HUES64 (cell line): Measurements from ENCODE around the gene ALDH4A1.

Experiments
- H3K27ac ChIP-seq: 2 replicates; pipeline ENCODE4 v1.7.0; 2013; ENCODE audit warnings: low read depth, low read length, inconsistent platforms
- H3K27me3 ChIP-seq: 2 replicates; pipeline ENCODE4 v1.6.1; 2013; ENCODE audit warnings: mild to moderate bottlenecking, low read length; ENCODE audit not compliant: insufficient read depth
- H3K36me3 ChIP-seq: 2 replicates; pipeline ENCODE4 v1.6.1; 2013; ENCODE audit warnings: mild to moderate bottlenecking, low read length; ENCODE audit not compliant: insufficient read depth
- H3K4me1 ChIP-seq: 2 replicates; pipeline ENCODE4 v1.6.1; 2013; ENCODE audit warnings: mild to moderate bottlenecking, low read length, moderate library complexity; ENCODE audit not compliant: insufficient read depth
- H3K4me3 ChIP-seq: 2 replicates; pipeline ENCODE4 v1.5.1; 2013; ENCODE audit warnings: mild to moderate bottlenecking, low read length, moderate library complexity
- H3K9ac ChIP-seq: 2 replicates; pipeline ENCODE4 v1.6.1; 2013; ENCODE audit warnings: mild to moderate bottlenecking, low read depth, low read length
- H3K9me3 ChIP-seq: 2 replicates; pipeline ENCODE4 v1.6.1; 2013; ENCODE audit warnings: low read depth, low read length; ENCODE audit not compliant: insufficient read depth
- WGBS: fragments of 150-250, 120-280 bp; methylation state at CpG from one replicate; pipeline ENCODE4 v1.1.7; 2013; ENCODE audit warnings: missing lambda C conversion rate; 5-methylcytosine and 5-hydroxymethylcytosine counted together

Gene ALDH4A1

DNA sequence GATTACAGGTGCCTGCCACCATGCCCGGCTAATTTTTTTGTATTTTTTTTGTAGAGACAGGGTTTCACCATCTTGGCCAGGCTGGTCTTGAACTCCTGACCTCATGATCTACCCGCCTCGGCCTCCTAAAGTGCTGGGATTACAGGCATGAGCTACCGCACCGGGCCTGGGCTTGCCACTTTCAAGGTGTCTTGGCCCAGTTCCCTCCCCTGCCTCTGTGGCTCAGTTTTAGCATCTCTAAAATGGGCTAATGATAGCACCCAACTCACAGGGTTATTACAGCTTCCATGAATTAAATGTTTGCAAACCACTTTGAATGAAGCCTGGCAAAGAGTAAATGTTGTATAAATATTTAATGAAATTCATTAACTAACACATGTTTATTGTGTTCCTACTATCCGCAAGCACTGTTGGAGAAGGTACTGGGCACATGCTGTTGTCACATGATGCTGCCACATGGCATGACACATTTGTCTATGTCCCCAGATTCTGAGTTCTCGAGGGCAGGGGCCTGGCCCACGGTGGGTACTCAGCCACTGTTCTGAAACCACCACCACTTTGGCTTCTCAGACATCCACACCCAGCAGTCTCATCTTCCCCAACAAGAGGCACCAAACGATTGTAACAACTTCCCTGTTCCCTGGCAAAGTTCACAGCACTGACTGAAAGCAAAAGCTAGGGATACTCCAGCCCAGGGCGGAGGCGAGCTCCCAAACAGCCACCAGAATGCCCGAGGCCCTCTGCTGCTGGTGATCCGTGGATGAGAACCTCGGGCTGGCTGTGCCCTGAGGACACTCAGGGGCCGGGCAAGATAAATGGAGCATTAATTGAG lies 44.4 kb upstream of the ALDH4A1 start:
- H3K36me3 ChIP-seq = no peaks in the 10 kb centered on the region
- H3K27me3 ChIP-seq = no peaks in the 10 kb centered on the region
- H3K4me1 ChIP-seq = peaks cover 40% of the 10 kb centered on the region
- H3K4me3 ChIP-seq = no peak overlapping the region
- 87% methylated on average over 15 of the region's 15 CpGs for WGBS
- no peak overlapping the region for H3K9ac ChIP-seq
- H3K27ac ChIP-seq = no peak overlapping the region
- no peaks in the 10 kb centered on the region for H3K9me3 ChIP-seq

DNA sequence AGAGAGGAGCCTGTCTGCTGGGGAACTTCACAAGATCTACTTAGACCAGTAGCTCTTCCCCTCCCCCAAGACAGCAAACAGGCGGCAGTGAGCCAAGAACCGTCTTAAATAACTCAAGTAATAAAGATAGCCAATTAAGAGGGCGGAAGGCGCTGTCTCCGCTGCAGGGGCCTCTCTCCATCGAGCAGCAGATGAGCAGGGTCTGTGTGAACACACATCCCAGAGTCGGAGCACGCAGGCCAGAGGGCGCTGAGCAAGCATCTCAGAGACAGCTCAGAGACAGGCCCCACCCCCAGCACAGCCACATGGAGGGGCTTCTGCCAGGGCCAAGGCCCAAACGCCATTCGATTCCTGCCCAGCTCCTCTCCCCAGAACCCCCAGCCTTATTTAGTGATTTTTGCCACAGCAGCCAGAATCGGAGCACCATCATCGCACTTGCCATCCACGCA lies 43.1 kb upstream of the ALDH4A1 start:
- Histone ChIP-seq H3K9ac (no peak overlapping the region), H3K4me3 (no peak overlapping the region), H3K36me3 (no peaks in the 10 kb centered on the region), H3K4me1 (peaks cover 46% of the 10 kb centered on the region), H3K27me3 (no peaks in the 10 kb centered on the region), H3K27ac (no peak overlapping the region), H3K9me3 (no peaks in the 10 kb centered on the region)
- 56% methylated on average over 14 of the region's 14 CpGs for WGBS

DNA sequence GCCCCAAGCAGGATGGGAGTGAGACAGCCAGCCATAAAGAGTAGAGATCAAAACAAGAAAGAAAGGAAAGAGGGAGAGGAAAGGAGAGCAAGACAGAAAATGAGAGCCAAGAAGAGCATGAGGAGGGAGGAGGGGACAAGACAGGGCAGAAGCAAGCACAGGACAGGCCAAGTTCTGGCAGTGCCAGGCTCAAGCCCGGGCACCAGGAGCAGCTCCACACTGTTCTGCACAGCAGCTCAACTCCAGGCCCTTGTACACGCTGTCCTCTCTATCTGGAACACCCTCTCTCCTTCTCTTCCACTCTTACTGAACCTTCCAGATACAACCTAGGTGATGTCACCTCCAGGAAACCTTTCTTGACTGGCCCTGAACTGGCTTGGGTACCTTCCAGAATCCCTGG lies 42.5 kb upstream of the ALDH4A1 start:
- no peaks in the 10 kb centered on the region for H3K27me3 ChIP-seq
- H3K27ac ChIP-seq = no peak overlapping the region
- H3K36me3 ChIP-seq = no peaks in the 10 kb centered on the region
- no peak overlapping the region for H3K9ac ChIP-seq
- WGBS = 92% methylated on average over 2 of the region's 2 CpGs
- H3K4me3 ChIP-seq = no peak overlapping the region
- H3K4me1 ChIP-seq = peaks cover 39% of the 10 kb centered on the region
- H3K9me3 ChIP-seq = no peaks in the 10 kb centered on the region

DNA sequence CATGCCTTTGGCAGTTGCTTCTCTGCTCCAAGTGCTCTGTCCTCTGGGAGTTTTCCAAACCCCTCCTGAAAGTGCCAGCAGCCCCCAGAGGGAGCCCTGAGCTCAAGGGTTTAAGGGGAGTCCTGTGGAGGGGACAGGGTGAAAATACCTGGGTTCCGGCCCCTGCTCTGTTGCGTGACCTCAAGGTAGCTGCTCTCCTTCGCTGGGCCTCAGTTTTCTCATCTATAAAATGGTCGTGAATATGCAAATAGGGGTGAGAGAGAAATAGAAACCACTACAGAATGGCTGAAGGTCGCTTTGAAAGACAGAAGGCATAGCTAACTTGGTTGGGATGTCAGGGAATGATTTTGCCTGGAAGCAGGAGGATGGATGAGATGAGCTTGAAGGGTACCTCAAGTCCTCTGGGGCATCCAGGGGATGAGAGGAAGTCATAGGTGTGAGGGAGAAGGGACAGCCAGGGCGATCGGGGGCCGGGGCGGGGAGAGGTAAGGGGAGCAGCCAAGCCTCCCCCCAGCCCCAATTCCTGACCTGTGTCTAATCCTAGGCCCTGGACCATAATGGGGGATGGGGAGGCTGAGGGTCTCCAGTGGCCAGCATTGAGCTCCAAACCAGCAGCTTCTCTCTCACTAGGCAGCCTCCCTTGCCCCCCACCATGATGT lies 41.7 kb upstream of the ALDH4A1 start:
- no peak overlapping the region for H3K9ac ChIP-seq

DNA sequence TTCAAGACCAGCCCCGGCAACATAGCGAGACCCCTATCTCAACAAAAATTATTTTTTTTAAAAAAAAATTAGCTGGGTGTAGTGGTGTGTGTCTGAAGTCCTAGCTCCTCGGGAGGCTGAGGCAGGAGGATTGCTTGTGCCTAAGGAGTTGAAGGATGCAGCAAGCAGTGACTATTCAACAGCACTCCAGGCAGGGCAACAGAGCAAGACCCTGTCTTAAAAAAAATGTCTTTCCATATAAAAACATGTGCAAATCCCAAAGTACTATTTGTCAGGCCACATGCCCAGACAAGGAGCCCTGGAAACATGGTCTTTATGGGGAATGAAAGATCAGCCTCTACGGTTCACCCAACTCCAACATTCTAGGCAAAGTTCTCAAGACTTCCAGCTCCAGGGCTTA lies 40.8 kb upstream of the ALDH4A1 start:
- Histone ChIP-seq H3K4me3 (no peak overlapping the region), H3K36me3 (no peaks in the 10 kb centered on the region), H3K27me3 (no peaks in the 10 kb centered on the region), H3K4me1 (peaks cover 33% of the 10 kb centered on the region), H3K9me3 (no peaks in the 10 kb centered on the region), H3K27ac (no peak overlapping the region), H3K9ac (no peak overlapping the region)
- WGBS = 93% methylated on average over 3 of the region's 4 CpGs

More for the DNA sequence above, 41.7 kb upstream of the ALDH4A1 start:
- no peak overlapping the region for H3K4me3 ChIP-seq
- no peaks in the 10 kb centered on the region for H3K27me3 ChIP-seq
- WGBS = 87% methylated on average over 5 of the region's 9 CpGs
- peaks cover 32% of the 10 kb centered on the region for H3K4me1 ChIP-seq
- H3K9me3 ChIP-seq = no peaks in the 10 kb centered on the region
- no peak overlapping the region for H3K27ac ChIP-seq
- no peaks in the 10 kb centered on the region for H3K36me3 ChIP-seq

DNA sequence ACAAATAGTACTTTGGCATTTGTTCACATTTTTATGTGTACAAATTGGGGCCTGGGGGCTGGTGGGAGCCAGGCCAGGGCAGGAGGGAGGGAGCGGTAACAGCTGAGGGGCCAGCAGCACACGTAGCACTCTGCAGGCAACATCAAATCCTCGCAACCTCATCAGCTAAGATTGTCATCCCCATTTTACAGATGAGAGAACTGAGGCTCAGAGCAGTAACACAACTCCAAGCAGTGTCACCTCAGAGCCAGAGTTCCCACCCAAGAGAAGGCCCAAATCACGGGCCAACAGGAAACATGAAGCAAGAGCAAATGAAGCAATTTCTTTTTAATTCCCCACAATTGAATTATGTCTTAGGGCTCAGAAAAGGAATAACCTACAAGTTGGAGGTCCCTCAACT lies 40.0 kb upstream of the ALDH4A1 start:
- Histone ChIP-seq H3K27me3 (no peaks in the 10 kb centered on the region), H3K36me3 (no peaks in the 10 kb centered on the region), H3K4me3 (no peak overlapping the region), H3K9ac (no peak overlapping the region), H3K9me3 (no peaks in the 10 kb centered on the region), H3K27ac (peak overlapping the region; percentile 78; the same call in 1 of the 2 replicates), H3K4me1 (peaks cover 34% of the 10 kb centered on the region)
- 80% methylated on average over 4 of the region's 4 CpGs for WGBS

DNA sequence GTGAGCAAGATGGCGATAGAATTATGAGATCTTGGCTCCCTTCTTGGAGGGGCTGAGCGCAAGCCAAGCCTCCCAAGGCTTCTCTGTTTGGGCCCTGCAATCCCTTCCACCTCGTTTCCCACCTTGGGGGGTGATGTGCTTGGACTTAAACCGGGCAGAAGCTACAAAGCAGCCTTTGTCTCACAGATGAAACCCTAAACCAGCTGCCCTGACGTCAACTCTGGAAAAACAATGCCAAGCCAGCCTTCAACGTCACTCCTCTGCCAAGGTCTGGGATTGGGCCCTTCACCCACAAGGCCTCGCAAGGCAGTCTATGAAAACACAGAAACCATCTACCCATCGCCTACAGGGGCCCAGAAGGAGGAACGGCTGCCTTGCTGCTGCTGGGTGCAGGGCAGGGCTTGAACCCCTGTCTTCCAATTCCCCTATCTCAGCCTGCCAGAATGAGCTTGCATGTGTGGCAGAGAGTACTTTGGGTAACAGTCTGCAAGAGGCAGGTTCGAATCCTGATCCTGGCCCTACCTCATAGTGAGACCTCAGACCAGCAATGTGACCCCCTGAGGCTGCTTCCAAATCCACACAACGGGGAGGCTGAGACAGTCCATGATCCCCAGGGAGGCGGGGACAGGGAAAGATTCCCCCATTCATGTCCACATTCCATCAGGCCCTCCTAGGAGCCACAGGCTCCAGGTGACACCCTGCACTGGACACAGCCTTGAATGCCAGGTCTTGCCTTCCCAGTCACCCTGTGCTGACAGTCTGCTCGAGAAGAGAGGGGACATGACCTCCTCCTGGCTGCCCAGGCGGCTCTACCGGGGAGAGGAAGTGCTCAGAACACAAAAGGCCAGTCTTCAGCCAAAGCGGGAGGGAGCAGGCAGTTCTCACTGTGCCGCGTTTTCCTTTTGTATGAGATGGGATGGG lies 39.1 kb upstream of the ALDH4A1 start:
- H3K9ac ChIP-seq = no peak overlapping the region
- H3K36me3 ChIP-seq = no peaks in the 10 kb centered on the region
- H3K9me3 ChIP-seq = no peaks in the 10 kb centered on the region
- no peaks in the 10 kb centered on the region for H3K27me3 ChIP-seq
- no peak overlapping the region for H3K4me3 ChIP-seq
- peaks cover 34% of the 10 kb centered on the region for H3K4me1 ChIP-seq
- H3K27ac ChIP-seq = peak overlapping the region; percentile 78; the same call in 1 of the 2 replicates
- WGBS = 37% methylated on average over 18 of the region's 18 CpGs

DNA sequence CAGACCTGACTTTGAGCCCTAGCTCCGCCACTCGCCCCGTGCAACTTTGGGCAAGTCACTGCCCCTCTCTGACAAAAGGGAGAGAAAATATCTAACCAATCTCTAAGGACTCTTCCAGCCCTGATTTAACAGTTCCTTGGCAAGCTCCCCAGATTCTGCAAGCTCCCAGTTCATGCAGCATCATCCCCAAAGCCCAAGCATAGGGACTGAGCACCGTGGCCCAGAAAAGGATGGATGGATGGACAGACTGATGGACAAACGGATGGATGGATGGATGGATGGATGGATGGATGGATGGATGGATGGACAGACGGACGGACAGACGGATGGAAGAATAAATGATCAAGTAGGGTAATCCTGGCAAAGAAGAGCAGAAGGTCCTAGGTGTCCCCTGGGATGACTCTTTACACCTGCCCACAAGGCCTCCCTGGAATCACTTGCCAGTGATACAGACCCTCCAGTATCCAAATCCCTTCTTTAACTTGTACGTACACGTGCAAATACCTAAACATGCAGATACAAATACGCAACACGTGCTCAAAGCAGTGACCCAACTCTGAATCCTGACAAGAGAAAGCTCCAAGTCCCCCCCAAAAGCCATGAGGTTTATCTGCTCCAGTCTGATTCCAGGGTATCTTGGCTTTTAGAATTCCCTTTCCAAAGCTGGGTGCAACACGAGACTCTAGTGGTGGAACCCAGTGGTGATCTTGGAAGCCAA lies 38.1 kb upstream of the ALDH4A1 start:
- WGBS = 90% methylated on average over 13 of the region's 13 CpGs
- Histone ChIP-seq H3K9me3 (no peaks in the 10 kb centered on the region), H3K27ac (peak overlapping the region; percentile 78; the same call in 1 of the 2 replicates), H3K27me3 (no peaks in the 10 kb centered on the region), H3K9ac (no peak overlapping the region), H3K4me1 (peaks cover 28% of the 10 kb centered on the region), H3K4me3 (no peak overlapping the region), H3K36me3 (no peaks in the 10 kb centered on the region)

DNA sequence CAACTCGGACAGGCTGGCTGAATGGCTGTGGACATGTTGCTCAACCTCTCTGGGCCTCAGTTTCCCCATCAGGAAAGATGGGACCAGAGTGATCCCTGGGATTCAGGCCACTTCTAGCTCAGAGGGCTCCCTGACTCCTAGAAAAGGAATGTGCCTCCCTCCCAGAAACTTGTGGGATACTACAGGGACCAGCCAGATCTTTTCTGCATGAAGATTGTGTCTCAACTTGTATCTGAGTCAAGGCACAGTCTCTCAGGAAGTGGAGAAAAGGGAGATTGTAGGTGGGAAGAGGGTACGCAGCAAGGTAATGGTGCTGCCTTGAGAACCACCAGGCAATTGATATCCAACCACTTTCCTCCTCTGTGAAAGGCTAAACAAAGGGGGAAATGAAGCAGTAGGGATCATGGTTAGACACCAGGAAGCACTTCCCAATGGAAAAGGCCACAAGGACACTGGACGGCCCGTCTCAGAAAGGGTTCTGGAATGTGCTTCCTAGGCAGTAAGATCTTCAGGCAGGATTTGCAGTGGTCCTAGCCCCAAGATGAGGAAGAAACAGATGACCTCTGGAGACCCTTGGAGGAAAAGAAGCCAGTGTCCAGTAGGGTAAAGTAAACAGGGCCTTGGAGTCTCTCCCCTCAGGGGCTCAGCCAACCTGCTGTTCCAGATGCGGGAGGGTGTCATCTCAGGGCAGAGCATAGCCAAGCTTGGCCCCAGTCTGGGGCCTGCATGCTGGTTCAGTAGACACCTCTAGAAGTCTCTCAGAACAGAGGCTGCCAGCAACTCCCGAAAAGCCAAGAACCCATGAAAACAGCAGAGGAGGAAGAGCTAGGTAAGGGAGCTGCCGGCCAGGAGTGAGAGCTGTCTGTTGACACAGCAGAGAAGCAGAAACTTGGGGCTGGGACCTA lies 37.3 kb upstream of the ALDH4A1 start:
- H3K36me3 ChIP-seq = no peaks in the 10 kb centered on the region
- no peak overlapping the region; the same call in 1 of the 2 replicates for H3K27ac ChIP-seq
- no peak overlapping the region for H3K9ac ChIP-seq
- WGBS = 86% methylated on average over 7 of the region's 7 CpGs
- H3K4me3 ChIP-seq = no peak overlapping the region
- peaks cover 25% of the 10 kb centered on the region for H3K4me1 ChIP-seq
- H3K9me3 ChIP-seq = no peaks in the 10 kb centered on the region
- H3K27me3 ChIP-seq = no peaks in the 10 kb centered on the region

DNA sequence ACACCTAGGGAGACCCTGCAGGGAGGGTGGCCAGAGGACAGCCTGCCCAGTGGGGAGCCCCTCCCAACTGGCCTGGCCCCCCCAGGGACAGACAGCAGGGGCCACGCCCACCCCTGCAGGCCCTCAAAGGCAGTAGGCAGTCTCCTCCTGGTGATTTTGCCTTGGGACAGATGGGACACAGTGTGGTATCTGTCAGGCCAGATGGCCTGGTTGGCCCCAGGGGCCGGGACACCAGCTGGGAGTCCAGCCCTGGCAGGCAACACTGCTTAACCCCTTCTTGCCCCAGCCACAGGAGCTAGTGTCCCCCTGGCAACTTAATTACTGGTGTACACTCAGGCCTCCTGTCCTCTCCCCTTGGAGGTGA lies 36.3 kb upstream of the ALDH4A1 start:
- WGBS = 65% methylated on average over 2 of the region's 2 CpGs
- no peak overlapping the region for H3K9ac ChIP-seq
- peak overlapping the region; percentile 41; the same call in 1 of the 2 replicates for H3K27ac ChIP-seq
- no peaks in the 10 kb centered on the region for H3K27me3 ChIP-seq
- no peak overlapping the region for H3K4me3 ChIP-seq
- H3K36me3 ChIP-seq = no peaks in the 10 kb centered on the region
- H3K4me1 ChIP-seq = peaks cover 25% of the 10 kb centered on the region
- H3K9me3 ChIP-seq = no peaks in the 10 kb centered on the region
